Mesothelial cell of epicardium (in vitro differentiated cells): Measurements from ENCODE around the gene ASB10. TPM values are rescaled to one million over a fixed set of nuclear protein-coding genes. Genes with fewer than 3 reads are reported as not detected.

Experiments used
- DNase-seq, 2 experiments: peaks; one replicate each; pipeline ENCODE4 v3.0.0; 2021; ENCODE audit warnings: low spot score in 2 of 2; ENCODE audit not compliant: unreplicated experiment in 2 of 2
- H3K27ac Mint-ChIP-seq: 2 replicates; pipeline ENCODE4 v1.8.0; 2021; ENCODE audit warnings: mixed read lengths
- H3K27me3 Mint-ChIP-seq: 2 replicates; pipeline ENCODE4 v1.8.0; 2021; ENCODE audit warnings: low read depth, mixed read lengths
- H3K36me3 Mint-ChIP-seq: 2 replicates; pipeline ENCODE4 v1.8.0; 2021; ENCODE audit warnings: mixed read lengths
- H3K4me1 Mint-ChIP-seq: 2 replicates; pipeline ENCODE4 v1.8.0; 2021; ENCODE audit warnings: mixed read lengths
- H3K4me3 Mint-ChIP-seq: 2 replicates; pipeline ENCODE4 v1.8.0; 2021; ENCODE audit warnings: mild to moderate bottlenecking, moderate library complexity, mixed read lengths
- H3K9me3 Mint-ChIP-seq: 2 replicates; pipeline ENCODE4 v1.8.0; 2021; ENCODE audit warnings: mixed read lengths
- CTCF ChIP-seq: fragments of 200-600 bp; sonication (generic); IDR thresholded peaks from one replicate; pipeline ENCODE4 v1.5.0; 2021; ENCODE audit warnings: antibody characterized with exemption; ENCODE audit not compliant: unreplicated experiment
- total RNA-seq: library from RNA; stranded (reverse); gene quantifications from 3 replicates; pipeline ENCODE4 v1.2.1, GENCODE V29; 2021

ASB10 gene
- total RNA-seq, 1 donor from 2014 or later: not detected

- H3K4me1 Mint-ChIP-seq: no peaks in the 10 kb centered on the region
Measured at GRCh38 chr7:151175047-151175792, 11.8 kb downstream of the ASB10 start.

GRCh38 chr7:151174246-151175046 lies 12.6 kb downstream of the ASB10 start:
- H3K36me3 Mint-ChIP-seq: no peaks in the 10 kb centered on the region
- H3K27me3 Mint-ChIP-seq: peaks cover 90% of the 10 kb centered on the region
- no peak for TF ChIP-seq CTCF
- no peak overlapping the region for H3K27ac Mint-ChIP-seq
- DNase-seq: no peak
- H3K9me3 Mint-ChIP-seq: no peaks in the 10 kb centered on the region
- H3K4me1 Mint-ChIP-seq: no peaks in the 10 kb centered on the region
- H3K4me3 Mint-ChIP-seq: no peak overlapping the region

More at GRCh38 chr7:151175047-151175792, 11.8 kb downstream of the ASB10 start:
- H3K27me3 Mint-ChIP-seq: peaks cover 89% of the 10 kb centered on the region
- no peaks in the 10 kb centered on the region for H3K9me3 Mint-ChIP-seq
- no peak for TF ChIP-seq CTCF
- H3K36me3 Mint-ChIP-seq: no peaks in the 10 kb centered on the region
- DNase-seq: no peak
- H3K4me3 Mint-ChIP-seq: no peak overlapping the region
- H3K27ac Mint-ChIP-seq: no peak overlapping the region

- TF ChIP-seq CTCF: no peak
- Mint-ChIP-seq H3K4me1 (no peaks in the 10 kb centered on the region), H3K27ac (no peak overlapping the region), H3K27me3 (peaks cover 90% of the 10 kb centered on the region), H3K4me3 (no peak overlapping the region), H3K36me3 (no peaks in the 10 kb centered on the region), H3K9me3 (no peaks in the 10 kb centered on the region)
- DNase-seq: no peak
Measured at GRCh38 chr7:151173386-151174245, 13.4 kb downstream of the ASB10 start.

GRCh38 chr7:151172273-151173141 lies 14.5 kb downstream of the ASB10 start:
- H3K4me1 Mint-ChIP-seq: peaks cover 2% of the 10 kb centered on the region
- H3K36me3 Mint-ChIP-seq: no peaks in the 10 kb centered on the region
- no peak overlapping the region for H3K4me3 Mint-ChIP-seq
- H3K9me3 Mint-ChIP-seq: no peaks in the 10 kb centered on the region
- no peak overlapping the region for H3K27ac Mint-ChIP-seq
- peak; percentile 100 for TF ChIP-seq CTCF
- peak; percentile 69 to 90 for DNase-seq
- peaks cover 87% of the 10 kb centered on the region for H3K27me3 Mint-ChIP-seq

GRCh38 chr7:151168787-151169162 lies 18.3 kb downstream of the ASB10 start:
- peaks cover 58% of the 10 kb centered on the region for H3K27me3 Mint-ChIP-seq
- H3K27ac Mint-ChIP-seq: no peak overlapping the region
- no peaks in the 10 kb centered on the region for H3K36me3 Mint-ChIP-seq
- peak overlapping the region; percentile 62 for H3K4me3 Mint-ChIP-seq
- no peaks in the 10 kb centered on the region for H3K9me3 Mint-ChIP-seq
- no peak for TF ChIP-seq CTCF
- no peak for DNase-seq
- H3K4me1 Mint-ChIP-seq: peaks cover 2% of the 10 kb centered on the region
